OCI-LY7 (cell line): Measurements from ENCODE around the gene FAM193B. TPM values are rescaled to one million over a fixed set of nuclear protein-coding genes. Genes with fewer than 3 reads are reported as not detected.

Experiments used
- BruUV-seq: library from RNA; stranded (reverse); fragments of 400-500 nt; replicated peaks from 2 replicates; lab custom pipeline; 2021; lab: Mats Ljungman, UMichigan
- CTCF ChIA-PET: fragments of 300-600 bp; sonication (Branson Sonifier 250); formaldehyde crosslinking; loops from one replicate; lab custom pipeline; 2022; ENCODE audit warnings: antibody characterized with exemption; ENCODE audit not compliant: unreplicated experiment; lab: Charles Lee
- POLR2A ChIA-PET: fragments of 300-600 bp; sonication (Branson Sonifier 250); formaldehyde crosslinking; loops from one replicate; lab custom pipeline; 2022; ENCODE audit warnings: antibody characterized with exemption; lab: Charles Lee
- DNase-seq: peaks from one replicate; pipeline ENCODE4 v3.0.0-alpha.2; 2015; ENCODE audit warnings: low spot score
- H2AFZ ChIP-seq: fragments of 200-600 bp; sonication (generic), shearing (Covaris generic); 2 replicates; pipeline ENCODE4 v1.6.1; 2014; ENCODE audit warnings: mild to moderate bottlenecking, antibody characterized with exemption, low read length, moderate library complexity
- H3K27ac ChIP-seq: fragments of 200-600 bp; sonication (generic); 2 replicates; pipeline ENCODE4 v1.5.1; 2014; ENCODE audit warnings: mixed run types, low read depth, mild to moderate bottlenecking, moderate library complexity, low read length, inconsistent platforms; ENCODE audit not compliant: poor library complexity, severe bottlenecking
- H3K36me3 ChIP-seq: fragments of 200-600 bp; sonication (generic); 2 replicates; pipeline ENCODE4 v1.6.1; 2014; ENCODE audit warnings: mild to moderate bottlenecking, antibody characterized with exemption, low read length, moderate library complexity, mixed read lengths; ENCODE audit not compliant: insufficient read depth
- H3K4me1 ChIP-seq: fragments of 200-600 bp; sonication (generic); 2 replicates; pipeline ENCODE4 v1.5.1; 2014; ENCODE audit warnings: mild to moderate bottlenecking, low read length; ENCODE audit not compliant: insufficient read depth, poor library complexity, severe bottlenecking
- H3K4me2 ChIP-seq: fragments of 200-600 bp; sonication (generic); 2 replicates; pipeline ENCODE4 v1.6.1; 2014; ENCODE audit warnings: mild to moderate bottlenecking, low read length
- H3K4me3 ChIP-seq: fragments of 200-600 bp; sonication (generic); 2 replicates; pipeline ENCODE4 v1.5.1; 2014; ENCODE audit warnings: mild to moderate bottlenecking, low read depth, low read length; ENCODE audit not compliant: poor library complexity, severe bottlenecking
- H3K79me2 ChIP-seq: fragments of 200-600 bp; sonication (generic); 2 replicates; pipeline ENCODE4 v1.6.1; 2016; ENCODE audit warnings: low read depth, mild to moderate bottlenecking, low read length, moderate library complexity, mixed read lengths; ENCODE audit not compliant: insufficient read depth
- H3K9me2 ChIP-seq: fragments of 200-600 bp; sonication (generic); 2 replicates; pipeline ENCODE4 v1.6.1; 2016; ENCODE audit warnings: mild to moderate bottlenecking, low read length, mixed read lengths; ENCODE audit not compliant: insufficient read depth
- H3K9me3 ChIP-seq: fragments of 200-600 bp; sonication (generic); 2 replicates; pipeline ENCODE4 v1.6.1; 2014; ENCODE audit warnings: mild to moderate bottlenecking, mixed run types, low read length, mixed read lengths
- H4K20me1 ChIP-seq: fragments of 200-600 bp; sonication (generic); 2 replicates; pipeline ENCODE4 v1.6.1; 2014; ENCODE audit warnings: mild to moderate bottlenecking, antibody characterized with exemption, low read length, moderate library complexity, mixed read lengths; ENCODE audit not compliant: insufficient read depth
- EZH2phosphoT487 ChIP-seq: fragments of 200-600 bp; sonication (generic); IDR thresholded peaks from 2 replicates; pipeline ENCODE4 v1.6.1; 2018; ENCODE audit warnings: low read depth, borderline replicate concordance, mild to moderate bottlenecking, mixed run types, antibody characterized with exemption, low read length, moderate library complexity, mixed read lengths
- intact Hi-C: fragments of 100-400 bp; cut with micrococcal nuclease; formaldehyde crosslinking; loops from one replicate; pipeline ENCODE4 v1.10.0; 2022; ENCODE audit not compliant: unreplicated experiment
- total RNA-seq, 2 experiments: library from RNA; depleted of rRNA in 1 of 2; stranded (reverse); fragments of >200 nt in 1 of 2; shearing (Covaris generic) in 1 of 2; gene quantifications; 2 replicates each; pipeline ENCODE4 v1.2.3, GENCODE V29; 2014 to 2022
- TF ChIP-seq, protein P1 (sequence below): fragments of 200-600 bp; sonication (generic); conservative IDR thresholded peaks from 2 replicates; pipeline ENCODE4 v1.5.1; 2014; ENCODE audit warnings: mild to moderate bottlenecking, antibody characterized with exemption, low read length, moderate library complexity, mixed read lengths

FAM193B gene
- total RNA-seq, 2 experiments from 2014 or later, result 63.2 to 104 TPM

DNA sequence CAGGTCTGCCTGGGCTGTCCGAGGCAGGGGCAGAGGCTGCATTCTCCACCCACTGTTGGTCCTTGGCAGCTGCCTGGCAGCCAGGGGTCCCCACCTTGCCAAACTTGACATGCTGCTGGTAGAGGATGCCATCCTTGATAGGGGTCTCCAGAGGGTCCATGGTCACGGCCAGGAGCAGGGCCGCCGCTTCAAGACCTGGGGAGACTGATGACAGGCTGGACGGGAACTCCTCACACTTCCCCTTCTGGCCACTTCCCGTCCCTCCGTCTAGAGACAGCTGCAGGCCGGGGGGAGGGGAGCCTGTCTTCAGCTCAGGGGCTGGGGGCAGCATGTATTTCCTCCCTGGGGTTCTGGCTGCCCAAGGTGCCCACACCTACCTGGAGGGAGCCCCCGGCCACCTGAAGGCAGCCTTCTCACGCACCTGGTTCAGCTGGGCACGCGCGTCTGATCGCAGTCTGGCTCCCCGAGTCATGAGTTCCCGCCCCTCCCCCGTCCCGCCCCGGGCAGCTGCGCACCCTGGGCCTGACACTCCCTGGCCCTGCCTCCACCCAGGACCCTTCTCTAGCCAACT, 44.9 kb downstream of the FAM193B start, which contains the start of gene DOK3:
Gene DOK3 (minus strand): TSS at position 446 of the 571 bp plus-strand sequence. CDS start 286 bp downstream, at position 160.
- Histone ChIP-seq H3K9me3 (no peaks in the 10 kb centered on the region), H3K36me3 (peaks cover 91% of the 10 kb centered on the region), H3K79me2 (peaks cover 35% of the 10 kb centered on the region), H3K9me2 (no peaks in the 10 kb centered on the region), H3K4me1 (peaks cover 61% of the 10 kb centered on the region), H2AFZ (no peak within 1 kb of the TSS; the same call in 1 of the 2 replicates), H4K20me1 (no peaks in the 10 kb centered on the region), H3K4me2 (peak within 1 kb of the TSS; percentile 100), H3K27ac (peak within 1 kb of the TSS; percentile 95), H3K4me3 (peak within 1 kb of the TSS; percentile 77)
- intact Hi-C loops, result loop anchor here (2.0 to 10.0 kb wide), 4 partner anchors 45 to 605 kb away; partner anchors contain the start of genes FAM193B, MXD3, N4BP3 and TMED9
- ChIA-PET POLR2A (interaction anchor here (0.5 to 4.3 kb wide), 15 partner anchors 7 to 750 kb away, joined by 3 to 24 read pairs (median 4); partner anchors contain the start of genes DDX41, GRK6 and PDLIM7), CTCF (interaction anchor here (0.6 to 1.9 kb wide), 5 partner anchors 9 to 119 kb away, joined by 3 to 5 read pairs (median 4); no protein-coding TSS in a partner anchor)
- BruUV-seq, result no TSS peak
- TF ChIP-seq, protein P1, sequence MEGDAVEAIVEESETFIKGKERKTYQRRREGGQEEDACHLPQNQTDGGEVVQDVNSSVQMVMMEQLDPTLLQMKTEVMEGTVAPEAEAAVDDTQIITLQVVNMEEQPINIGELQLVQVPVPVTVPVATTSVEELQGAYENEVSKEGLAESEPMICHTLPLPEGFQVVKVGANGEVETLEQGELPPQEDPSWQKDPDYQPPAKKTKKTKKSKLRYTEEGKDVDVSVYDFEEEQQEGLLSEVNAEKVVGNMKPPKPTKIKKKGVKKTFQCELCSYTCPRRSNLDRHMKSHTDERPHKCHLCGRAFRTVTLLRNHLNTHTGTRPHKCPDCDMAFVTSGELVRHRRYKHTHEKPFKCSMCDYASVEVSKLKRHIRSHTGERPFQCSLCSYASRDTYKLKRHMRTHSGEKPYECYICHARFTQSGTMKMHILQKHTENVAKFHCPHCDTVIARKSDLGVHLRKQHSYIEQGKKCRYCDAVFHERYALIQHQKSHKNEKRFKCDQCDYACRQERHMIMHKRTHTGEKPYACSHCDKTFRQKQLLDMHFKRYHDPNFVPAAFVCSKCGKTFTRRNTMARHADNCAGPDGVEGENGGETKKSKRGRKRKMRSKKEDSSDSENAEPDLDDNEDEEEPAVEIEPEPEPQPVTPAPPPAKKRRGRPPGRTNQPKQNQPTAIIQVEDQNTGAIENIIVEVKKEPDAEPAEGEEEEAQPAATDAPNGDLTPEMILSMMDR, result no peak
- TF ChIP-seq EZH2phosphoT487, result no peak
- peak; percentile 82 for DNase-seq

DNA sequence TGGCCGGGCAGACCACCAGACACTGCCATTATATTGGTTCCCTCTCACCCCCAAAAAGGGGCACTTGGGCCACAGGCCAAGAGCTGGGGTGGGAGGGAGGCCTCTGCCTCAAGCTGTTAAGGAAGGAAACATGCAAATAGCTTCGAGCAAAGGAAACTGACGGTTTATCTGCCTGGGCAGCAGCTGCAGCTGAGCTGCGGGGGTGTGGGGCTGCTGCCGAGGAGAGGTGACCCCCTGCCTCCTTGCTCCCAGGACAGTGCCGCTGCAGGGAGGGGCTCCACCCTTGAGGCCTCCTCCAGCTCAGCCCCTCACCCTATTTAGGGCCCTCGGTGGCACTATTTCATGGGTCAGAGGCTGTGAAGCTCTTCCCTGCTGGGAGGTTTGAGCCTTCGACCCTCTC, 45.5 kb downstream of the FAM193B start:
- peak; percentile 90 for DNase-seq
- intact Hi-C loops, result loop anchor here (1.0 to 10.0 kb wide), 5 partner anchors 46 to 606 kb away; partner anchors contain the start of genes FAM193B, GRK6, MXD3 and N4BP3
- H3K4me3 ChIP-seq, result peak overlapping the region; percentile 77
- peaks cover 35% of the 10 kb centered on the region for H3K79me2 ChIP-seq
- H3K36me3 ChIP-seq, result peaks cover 91% of the 10 kb centered on the region
- peak overlapping the region; percentile 95 for H3K27ac ChIP-seq
- ChIA-PET POLR2A (interaction anchor here (0.5 to 4.3 kb wide), 14 partner anchors 8 to 750 kb away, joined by 3 to 24 read pairs (median 4); partner anchors contain the start of genes DDX41, GRK6, PDLIM7 and RGS14), CTCF (interaction anchor here (0.6 to 1.9 kb wide), 5 partner anchors 8 to 97 kb away, joined by 3 to 5 read pairs (median 3); no protein-coding TSS in a partner anchor)
- peaks cover 67% of the 10 kb centered on the region for H3K4me1 ChIP-seq
- BruUV-seq, result no TSS peak
- H3K9me2 ChIP-seq, result no peaks in the 10 kb centered on the region
- H2AFZ ChIP-seq, result no peak overlapping the region
- TF ChIP-seq, protein P1, result no peak
- TF ChIP-seq EZH2phosphoT487, result no peak
- peak overlapping the region; percentile 100 for H3K4me2 ChIP-seq
- H4K20me1 ChIP-seq, result no peaks in the 10 kb centered on the region
- no peaks in the 10 kb centered on the region for H3K9me3 ChIP-seq
